Measurements from ENCODE around the gene CCK. TPM values are rescaled to one million over a fixed set of nuclear protein-coding genes. Genes with fewer than 3 reads are reported as not detected.

CCK gene
- total RNA-seq, 4 donors from 2014 or later, result not detected

DNA sequence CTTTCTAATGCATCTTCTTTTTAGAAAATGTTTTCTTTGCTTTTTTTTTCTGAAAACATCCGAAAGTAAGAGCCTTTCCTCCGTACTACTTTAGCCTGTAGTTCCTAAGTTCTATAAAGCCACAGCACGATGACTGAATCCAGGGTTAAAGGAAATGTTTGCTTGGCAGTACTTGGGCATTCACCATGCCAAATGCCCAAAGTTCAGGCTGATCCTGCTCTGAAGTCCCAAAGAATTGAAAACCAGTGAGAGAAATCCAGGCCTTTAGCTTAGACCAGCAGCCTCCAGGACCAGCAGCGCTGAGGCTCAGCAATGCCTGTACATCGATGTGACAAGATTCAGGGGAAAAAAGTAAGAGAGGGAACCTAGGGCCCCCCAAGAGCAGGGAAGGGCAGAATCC lies 35.1 kb downstream of the CCK start:
- H3K27me3 ChIP-seq, result no peaks in the 10 kb centered on the region
- no peak for TF ChIP-seq POLR2A (IDR thresholded peaks at IDR 0.05)
- TF ChIP-seq, protein P1, sequence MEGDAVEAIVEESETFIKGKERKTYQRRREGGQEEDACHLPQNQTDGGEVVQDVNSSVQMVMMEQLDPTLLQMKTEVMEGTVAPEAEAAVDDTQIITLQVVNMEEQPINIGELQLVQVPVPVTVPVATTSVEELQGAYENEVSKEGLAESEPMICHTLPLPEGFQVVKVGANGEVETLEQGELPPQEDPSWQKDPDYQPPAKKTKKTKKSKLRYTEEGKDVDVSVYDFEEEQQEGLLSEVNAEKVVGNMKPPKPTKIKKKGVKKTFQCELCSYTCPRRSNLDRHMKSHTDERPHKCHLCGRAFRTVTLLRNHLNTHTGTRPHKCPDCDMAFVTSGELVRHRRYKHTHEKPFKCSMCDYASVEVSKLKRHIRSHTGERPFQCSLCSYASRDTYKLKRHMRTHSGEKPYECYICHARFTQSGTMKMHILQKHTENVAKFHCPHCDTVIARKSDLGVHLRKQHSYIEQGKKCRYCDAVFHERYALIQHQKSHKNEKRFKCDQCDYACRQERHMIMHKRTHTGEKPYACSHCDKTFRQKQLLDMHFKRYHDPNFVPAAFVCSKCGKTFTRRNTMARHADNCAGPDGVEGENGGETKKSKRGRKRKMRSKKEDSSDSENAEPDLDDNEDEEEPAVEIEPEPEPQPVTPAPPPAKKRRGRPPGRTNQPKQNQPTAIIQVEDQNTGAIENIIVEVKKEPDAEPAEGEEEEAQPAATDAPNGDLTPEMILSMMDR (IDR thresholded peaks at IDR 0.05), result no peak
- H3K27ac ChIP-seq, result no peak overlapping the region
- no peak overlapping the region for H3K4me3 ChIP-seq
- H3K9me3 ChIP-seq, result no peaks in the 10 kb centered on the region
- no peak for DNase-seq
- no peaks in the 10 kb centered on the region for H3K4me1 ChIP-seq
- intact Hi-C loops (cut with DNase I; ENCODE audit: low total_unique reads), result no loop called here
- H3K36me3 ChIP-seq, result no peaks in the 10 kb centered on the region

GRCh38 chr3:42229942-42230688 lies 35.9 kb downstream of the CCK start:
- Histone ChIP-seq H3K4me1 (no peaks in the 10 kb centered on the region), H3K27me3 (no peaks in the 10 kb centered on the region), H3K9me3 (no peaks in the 10 kb centered on the region), H3K4me3 (no peak overlapping the region), H3K27ac (no peak overlapping the region), H3K36me3 (no peaks in the 10 kb centered on the region)
- TF ChIP-seq POLR2A (IDR thresholded peaks at IDR 0.05), result no peak
- TF ChIP-seq, protein P1 (IDR thresholded peaks at IDR 0.05), result peak; percentile 42 to 53 (median 47)
- intact Hi-C loops (cut with DNase I; ENCODE audit: low total_unique reads), result no loop called here
- no peak for DNase-seq

DNA sequence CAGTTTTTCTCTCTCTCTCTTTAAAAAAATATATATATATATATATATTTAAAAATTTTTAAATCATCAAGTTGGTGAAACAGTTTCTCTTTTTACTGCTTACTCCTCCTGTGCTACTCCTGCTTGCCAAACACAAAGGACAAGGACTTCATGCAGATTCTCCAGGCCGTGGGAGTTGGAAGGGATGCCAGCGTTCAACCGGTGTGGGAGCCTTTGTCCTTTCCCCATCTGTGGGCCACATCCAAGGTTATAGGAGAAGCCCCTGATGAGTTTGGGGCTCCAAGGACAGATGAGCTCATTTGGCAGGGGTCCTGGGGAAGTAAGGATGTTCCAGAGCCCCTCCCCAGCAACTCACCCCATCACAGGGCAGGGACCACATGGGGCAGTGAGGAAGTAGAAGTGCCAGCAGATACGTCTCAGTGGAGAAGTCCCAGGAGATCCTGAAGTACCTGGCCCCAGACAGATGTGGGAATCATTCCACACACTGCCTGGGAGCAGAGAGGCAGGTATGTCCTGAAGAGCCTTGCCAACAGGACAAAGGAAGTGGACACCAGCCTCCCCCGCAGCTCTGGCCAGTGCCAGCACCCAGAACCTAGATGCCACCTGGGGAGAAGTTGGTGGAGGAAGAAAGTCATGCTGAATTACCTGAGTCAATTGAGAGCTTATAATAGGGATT lies 36.6 kb downstream of the CCK start:
- Histone ChIP-seq H3K36me3 (no peaks in the 10 kb centered on the region), H3K27me3 (no peaks in the 10 kb centered on the region), H3K27ac (no peak overlapping the region), H3K4me3 (no peak overlapping the region), H3K9me3 (no peaks in the 10 kb centered on the region), H3K4me1 (no peaks in the 10 kb centered on the region)
- no peak for TF ChIP-seq POLR2A (IDR thresholded peaks at IDR 0.05)
- TF ChIP-seq, protein P1 (IDR thresholded peaks at IDR 0.05), result no peak
- intact Hi-C loops (cut with DNase I; ENCODE audit: low total_unique reads), result no loop called here
- no peak for DNase-seq

DNA sequence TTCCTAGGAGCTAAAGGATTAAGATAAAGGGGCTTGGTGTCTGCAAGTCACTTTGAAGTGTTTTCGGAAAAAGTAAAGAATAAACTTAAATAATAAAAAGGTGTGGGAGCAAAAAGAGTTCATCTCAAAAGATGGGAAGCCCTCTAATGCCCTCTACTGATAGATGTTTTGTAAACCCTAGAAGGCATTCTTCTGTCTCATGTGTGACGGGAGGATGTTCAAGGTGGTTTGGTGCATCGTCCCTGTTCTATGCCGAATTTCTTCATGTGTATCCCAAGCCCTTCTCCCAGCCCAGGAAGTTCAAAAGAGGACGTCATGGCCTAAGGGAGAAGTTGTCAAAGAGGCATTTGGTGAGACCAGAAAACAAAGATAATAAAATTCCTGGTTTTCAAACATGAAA lies 37.2 kb downstream of the CCK start:
- H3K36me3 ChIP-seq, result no peaks in the 10 kb centered on the region
- no peak overlapping the region for H3K27ac ChIP-seq
- no peaks in the 10 kb centered on the region for H3K9me3 ChIP-seq
- H3K27me3 ChIP-seq, result no peaks in the 10 kb centered on the region
- no peak for TF ChIP-seq POLR2A (IDR thresholded peaks at IDR 0.05)
- TF ChIP-seq, protein P1 (IDR thresholded peaks at IDR 0.05), result no peak
- H3K4me3 ChIP-seq, result no peak overlapping the region
- H3K4me1 ChIP-seq, result no peaks in the 10 kb centered on the region
- intact Hi-C loops (cut with DNase I; ENCODE audit: low total_unique reads), result no loop called here
- DNase-seq, result no peak
